ENCODE results near the gene TIMP1. TPM values are rescaled to one million over a fixed set of nuclear protein-coding genes. Genes with fewer than 3 reads are reported as not detected.
A peak's percentile ranks its signal among the peaks of the same experiment; 100 is the strongest.

The TIMP1 gene
- polyA plus RNA-seq, 4 donors: 19.5 to 196 (median 61.8) TPM

GRCh38 chrX:47613082-47613481 is 30.8 kb downstream of the TIMP1 start:
- no peak for FAIRE-seq
- 85 to 89% (median 88%) methylated on average over 6 to 8 of the region's 8 CpGs for WGBS, 3 donors

DNA sequence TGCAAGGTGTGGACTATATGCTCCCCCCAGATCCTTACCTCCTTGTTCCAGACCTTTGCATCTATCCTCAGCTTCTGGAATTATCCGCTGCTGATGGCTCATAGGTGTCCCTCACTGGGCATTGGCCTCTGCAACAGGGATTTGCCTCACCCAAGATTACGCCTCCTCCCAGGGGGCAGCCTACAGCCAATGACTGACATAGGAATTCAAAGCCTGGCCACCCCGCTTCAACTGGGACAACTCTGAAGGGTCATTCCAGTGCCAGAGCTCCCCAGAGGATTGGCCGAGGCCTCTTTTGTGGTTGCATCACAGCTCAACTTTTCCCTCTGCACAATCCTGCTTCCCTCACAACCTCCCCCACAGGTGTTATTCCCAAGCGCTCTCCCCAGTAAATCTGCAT is 32.4 kb downstream of the TIMP1 start:
- Histone ChIP-seq H3K4me3 (ENCODE audit: low read depth in 1 of 3, low read length in 3 of 3) (no peak overlapping the region), H3K36me3 (ENCODE audit: control insufficient read depth in 3 of 3, insufficient read depth in 2 of 3, low read depth in 1 of 3, low read length in 3 of 3) (no peaks in the 10 kb centered on the region), H3K4me1 (ENCODE audit: control insufficient read depth in 3 of 3, insufficient read depth in 2 of 3, low read depth in 1 of 3, low read length in 2 of 3) (no peaks in the 10 kb centered on the region), H3K27me3 (ENCODE audit: control insufficient read depth in 3 of 3, insufficient read depth in 3 of 3, low read length in 3 of 3) (peaks cover 0 to 8% (median 0%) of the 10 kb centered on the region in 3 donors), H3K9me3 (ENCODE audit: control insufficient read depth in 2 of 2, insufficient read depth in 1 of 2, low read depth in 1 of 2, low read length in 1 of 2) (no peaks in the 10 kb centered on the region), H3K27ac (ENCODE audit: low read depth in 1 of 3, low read length in 2 of 3) (no peak overlapping the region)
- WGBS, 3 donors: 69 to 85% (median 81%) methylated on average over 5 of the region's 5 CpGs
- DNase-seq: no peak
- no peak for FAIRE-seq

More at GRCh38 chrX:47613082-47613481, 30.8 kb downstream of the TIMP1 start:
- Histone ChIP-seq H3K27me3 (ENCODE audit: control insufficient read depth in 3 of 3, insufficient read depth in 3 of 3, low read length in 3 of 3) (peaks cover 0 to 3% (median 0%) of the 10 kb centered on the region in 3 donors), H3K27ac (ENCODE audit: low read depth in 1 of 3, low read length in 2 of 3) (no peak overlapping the region), H3K4me3 (ENCODE audit: low read depth in 1 of 3, low read length in 3 of 3) (no peak overlapping the region), H3K9me3 (ENCODE audit: control insufficient read depth in 2 of 2, insufficient read depth in 1 of 2, low read depth in 1 of 2, low read length in 1 of 2) (no peaks in the 10 kb centered on the region), H3K4me1 (ENCODE audit: control insufficient read depth in 3 of 3, insufficient read depth in 2 of 3, low read depth in 1 of 3, low read length in 2 of 3) (no peaks in the 10 kb centered on the region), H3K36me3 (ENCODE audit: control insufficient read depth in 3 of 3, insufficient read depth in 2 of 3, low read depth in 1 of 3, low read length in 3 of 3) (no peaks in the 10 kb centered on the region)
- DNase-seq: no peak

DNA sequence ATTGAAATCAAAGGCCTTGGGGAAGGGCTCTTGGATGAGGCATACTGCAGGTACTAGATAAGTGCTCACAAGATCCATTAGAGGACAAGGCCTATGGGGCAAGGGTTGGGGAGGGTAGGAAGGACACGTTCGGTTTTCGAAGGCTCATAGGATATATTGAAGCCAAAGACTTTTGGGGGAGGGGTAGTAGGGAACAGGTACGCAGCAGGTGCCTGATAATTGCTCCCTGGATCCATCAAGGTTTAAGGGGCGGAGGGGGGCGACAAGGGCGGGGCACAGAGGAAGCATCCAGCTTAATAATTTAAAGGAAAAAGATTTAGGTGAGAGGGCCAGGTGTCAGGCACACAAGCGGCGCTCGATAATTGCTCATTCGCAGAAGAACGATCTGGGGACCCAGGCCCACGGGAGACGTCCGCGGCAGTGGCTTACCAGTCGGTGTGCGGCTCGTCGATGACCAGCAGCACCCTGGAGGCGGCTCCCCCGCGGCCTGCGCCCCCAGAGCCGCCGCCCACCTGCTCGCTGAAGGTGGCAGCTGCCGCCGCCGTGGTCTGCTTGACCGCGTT is 36.8 kb downstream of the TIMP1 start:
- Histone ChIP-seq H3K27me3 (ENCODE audit: control insufficient read depth in 3 of 3, insufficient read depth in 3 of 3, low read length in 3 of 3) (peaks cover 0 to 18% (median 0%) of the 10 kb centered on the region in 3 donors), H3K9me3 (ENCODE audit: control insufficient read depth in 2 of 2, insufficient read depth in 1 of 2, low read depth in 1 of 2, low read length in 1 of 2) (no peaks in the 10 kb centered on the region), H3K36me3 (ENCODE audit: control insufficient read depth in 3 of 3, insufficient read depth in 2 of 3, low read depth in 1 of 3, low read length in 3 of 3) (no peaks in the 10 kb centered on the region), H3K4me1 (ENCODE audit: control insufficient read depth in 3 of 3, insufficient read depth in 2 of 3, low read depth in 1 of 3, low read length in 2 of 3) (no peaks in the 10 kb centered on the region), H3K27ac (ENCODE audit: low read depth in 1 of 3, low read length in 2 of 3) (no peak overlapping the region), H3K4me3 (ENCODE audit: low read depth in 1 of 3, low read length in 3 of 3) (no peak overlapping the region)
- DNase-seq: no peak
- FAIRE-seq: no peak
- 31 to 60% (median 48%) methylated on average over 22 to 32 of the region's 32 CpGs for WGBS, 3 donors

DNA sequence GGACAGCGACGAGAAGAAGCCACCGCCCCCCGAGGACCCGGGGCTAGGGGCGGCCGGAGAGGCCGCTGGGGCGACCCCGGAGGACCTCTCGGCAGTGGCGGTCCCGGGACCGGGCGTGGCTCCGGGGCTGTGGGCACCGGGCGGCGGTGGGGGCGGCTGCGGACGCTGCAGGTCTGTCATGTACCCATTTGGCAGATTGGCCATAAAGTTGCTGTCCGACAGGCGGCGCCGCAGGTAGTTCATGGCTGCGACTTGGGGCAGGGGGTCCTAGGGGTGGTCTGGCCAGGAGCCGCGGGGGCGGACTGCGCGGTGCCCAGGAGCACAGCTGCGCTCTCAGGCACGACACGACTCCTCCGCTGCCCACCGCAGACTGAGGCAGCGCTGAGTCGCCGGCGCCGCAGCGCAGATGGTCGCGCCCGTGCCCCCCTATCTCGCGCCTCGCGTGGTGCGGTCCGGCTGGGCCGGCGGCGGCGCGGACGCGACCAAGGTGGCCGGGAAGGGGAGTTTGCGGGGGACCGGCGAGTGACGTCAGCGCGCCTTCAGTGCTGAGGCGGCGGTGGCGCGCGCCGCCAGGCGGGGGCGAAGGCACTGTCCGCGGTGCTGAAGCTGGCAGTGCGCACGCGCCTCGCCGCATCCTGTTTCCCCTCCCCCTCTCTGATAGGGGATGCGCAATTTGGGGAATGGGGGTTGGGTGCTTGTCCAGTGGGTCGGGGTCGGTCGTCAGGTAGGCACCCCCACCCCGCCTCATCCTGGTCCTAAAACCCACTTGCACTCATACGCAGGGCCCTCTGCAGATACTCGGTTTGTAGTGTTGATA is 37.5 kb downstream of the TIMP1 start, which contains the start of gene SYN1:
TSS of gene SYN1 (minus strand) at position 372 of the 817 bp plus-strand sequence. CDS start at position 243, 129 bp downstream.
- Histone ChIP-seq H3K9me3 (ENCODE audit: control insufficient read depth in 2 of 2, insufficient read depth in 1 of 2, low read depth in 1 of 2, low read length in 1 of 2) (no peaks in the 10 kb centered on the region), H3K4me1 (ENCODE audit: control insufficient read depth in 3 of 3, insufficient read depth in 2 of 3, low read depth in 1 of 3, low read length in 2 of 3) (no peaks in the 10 kb centered on the region), H3K27ac (ENCODE audit: low read depth in 1 of 3, low read length in 2 of 3) (no peak within 1 kb of the TSS), H3K27me3 (ENCODE audit: control insufficient read depth in 3 of 3, insufficient read depth in 3 of 3, low read length in 3 of 3) (peaks cover 0 to 19% (median 0%) of the 10 kb centered on the region in 3 donors), H3K4me3 (ENCODE audit: low read depth in 1 of 3, low read length in 3 of 3) (peak within 1 kb of the TSS in 2 of 3 donors; percentile 13 to 21), H3K36me3 (ENCODE audit: control insufficient read depth in 3 of 3, insufficient read depth in 2 of 3, low read depth in 1 of 3, low read length in 3 of 3) (no peaks in the 10 kb centered on the region)
- WGBS, 3 donors: 1 to 51% (median 16%) methylated on average over 30 to 87 of the region's 88 CpGs
- DNase-seq (peak; percentile 43 to 84), FAIRE-seq (no peak)

GRCh38 chrX:47620303-47620685 is 38.1 kb downstream of the TIMP1 start:
- DNase-seq (no peak), FAIRE-seq (no peak)
- Histone ChIP-seq H3K9me3 (ENCODE audit: control insufficient read depth in 2 of 2, insufficient read depth in 1 of 2, low read depth in 1 of 2, low read length in 1 of 2) (no peaks in the 10 kb centered on the region), H3K4me3 (ENCODE audit: low read depth in 1 of 3, low read length in 3 of 3) (no peak overlapping the region), H3K27ac (ENCODE audit: low read depth in 1 of 3, low read length in 2 of 3) (no peak overlapping the region), H3K36me3 (ENCODE audit: control insufficient read depth in 3 of 3, insufficient read depth in 2 of 3, low read depth in 1 of 3, low read length in 3 of 3) (no peaks in the 10 kb centered on the region), H3K27me3 (ENCODE audit: control insufficient read depth in 3 of 3, insufficient read depth in 3 of 3, low read length in 3 of 3) (peaks cover 0 to 19% (median 0%) of the 10 kb centered on the region in 3 donors), H3K4me1 (ENCODE audit: control insufficient read depth in 3 of 3, insufficient read depth in 2 of 3, low read depth in 1 of 3, low read length in 2 of 3) (no peaks in the 10 kb centered on the region)
- 54 to 70% (median 59%) methylated on average over 9 of the region's 9 CpGs for WGBS, 3 donors

DNA sequence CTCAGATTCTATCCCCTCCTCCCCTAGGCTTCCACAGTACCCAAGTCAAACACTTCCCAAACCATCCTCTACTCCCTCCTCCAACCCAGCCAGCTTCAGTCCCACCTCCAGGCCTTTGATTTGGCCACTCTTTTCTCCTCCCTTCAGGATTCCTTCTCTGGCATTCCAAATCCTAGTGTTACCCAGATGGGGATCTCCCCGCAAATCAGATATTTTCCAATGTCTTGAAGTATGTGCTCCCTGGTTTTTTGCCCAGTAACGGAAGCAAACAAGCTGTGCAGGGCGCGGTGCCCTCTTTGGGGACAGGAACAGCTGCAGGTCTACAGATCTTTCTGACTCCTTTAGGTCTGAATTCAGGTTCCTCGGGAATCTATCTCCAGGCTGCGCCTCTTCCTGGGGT is 39.6 kb downstream of the TIMP1 start:
- WGBS, 3 donors: 81 to 87% (median 84%) methylated on average over 6 of the region's 6 CpGs
- peaks cover 0 to 19% (median 0%) of the 10 kb centered on the region in 3 donors for H3K27me3 ChIP-seq (ENCODE audit: control insufficient read depth in 3 of 3, insufficient read depth in 3 of 3, low read length in 3 of 3)
- H3K9me3 ChIP-seq (ENCODE audit: control insufficient read depth in 2 of 2, insufficient read depth in 1 of 2, low read depth in 1 of 2, low read length in 1 of 2): no peaks in the 10 kb centered on the region
- FAIRE-seq (no peak), DNase-seq (no peak)
- no peak overlapping the region for H3K27ac ChIP-seq (ENCODE audit: low read depth in 1 of 3, low read length in 2 of 3)
- H3K4me3 ChIP-seq (ENCODE audit: low read depth in 1 of 3, low read length in 3 of 3): no peak overlapping the region
- no peaks in the 10 kb centered on the region for H3K36me3 ChIP-seq (ENCODE audit: control insufficient read depth in 3 of 3, insufficient read depth in 2 of 3, low read depth in 1 of 3, low read length in 3 of 3)
- no peaks in the 10 kb centered on the region for H3K4me1 ChIP-seq (ENCODE audit: control insufficient read depth in 3 of 3, insufficient read depth in 2 of 3, low read depth in 1 of 3, low read length in 2 of 3)

DNA sequence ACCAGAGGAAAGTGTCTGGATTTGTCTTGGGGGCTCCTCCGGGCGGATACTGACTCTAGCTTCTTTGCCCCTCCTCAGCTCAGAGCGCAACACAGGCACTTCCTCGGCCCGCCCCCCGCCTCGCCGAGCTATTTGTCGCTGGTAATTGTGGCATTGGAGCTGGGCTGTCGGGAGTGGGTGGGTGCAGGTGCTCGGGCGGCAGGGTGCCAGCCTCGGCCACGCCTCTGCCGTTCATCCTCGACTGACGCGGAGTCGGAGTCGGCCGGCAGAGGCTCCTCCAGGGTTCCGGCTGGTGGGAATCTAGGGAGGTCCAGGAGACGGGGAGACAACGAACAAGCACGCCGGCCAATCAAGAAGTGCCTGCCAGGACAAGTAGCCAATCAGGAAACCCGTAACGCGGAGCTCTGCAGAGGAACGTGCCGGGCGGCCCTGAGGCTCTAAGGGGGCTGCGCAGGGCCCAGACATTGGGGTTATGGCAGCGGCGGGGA is 41.3 kb downstream of the TIMP1 start:
- WGBS, 3 donors: 1 to 44% (median 4%) methylated on average over 24 to 35 of the region's 35 CpGs

GRCh38 chrX:47625365-47625764 is 43.1 kb downstream of the TIMP1 start:
- WGBS, 3 donors: 79 to 91% (median 81%) methylated on average over 2 of the region's 2 CpGs
- FAIRE-seq (no peak), DNase-seq (no peak)
- no peak overlapping the region for H3K4me3 ChIP-seq (ENCODE audit: low read depth in 1 of 3, low read length in 3 of 3)
- H3K9me3 ChIP-seq (ENCODE audit: control insufficient read depth in 2 of 2, insufficient read depth in 1 of 2, low read depth in 1 of 2, low read length in 1 of 2): no peaks in the 10 kb centered on the region
- H3K27me3 ChIP-seq (ENCODE audit: control insufficient read depth in 3 of 3, insufficient read depth in 3 of 3, low read length in 3 of 3): peaks cover 0 to 12% (median 0%) of the 10 kb centered on the region in 3 donors
- no peak overlapping the region for H3K27ac ChIP-seq (ENCODE audit: low read depth in 1 of 3, low read length in 2 of 3)
- no peaks in the 10 kb centered on the region for H3K36me3 ChIP-seq (ENCODE audit: control insufficient read depth in 3 of 3, insufficient read depth in 2 of 3, low read depth in 1 of 3, low read length in 3 of 3)
- no peaks in the 10 kb centered on the region for H3K4me1 ChIP-seq (ENCODE audit: control insufficient read depth in 3 of 3, insufficient read depth in 2 of 3, low read depth in 1 of 3, low read length in 2 of 3)

More for the DNA sequence above, 41.3 kb downstream of the TIMP1 start:
- peak; percentile 11 to 59 for DNase-seq
- Histone ChIP-seq H3K4me3 (ENCODE audit: low read depth in 1 of 3, low read length in 3 of 3) (peak overlapping the region in 2 of 3 donors; percentile 9 to 23), H3K9me3 (ENCODE audit: control insufficient read depth in 2 of 2, insufficient read depth in 1 of 2, low read depth in 1 of 2, low read length in 1 of 2) (no peaks in the 10 kb centered on the region), H3K4me1 (ENCODE audit: control insufficient read depth in 3 of 3, insufficient read depth in 2 of 3, low read depth in 1 of 3, low read length in 2 of 3) (no peaks in the 10 kb centered on the region), H3K36me3 (ENCODE audit: control insufficient read depth in 3 of 3, insufficient read depth in 2 of 3, low read depth in 1 of 3, low read length in 3 of 3) (no peaks in the 10 kb centered on the region), H3K27me3 (ENCODE audit: control insufficient read depth in 3 of 3, insufficient read depth in 3 of 3, low read length in 3 of 3) (peaks cover 0 to 17% (median 0%) of the 10 kb centered on the region in 3 donors), H3K27ac (ENCODE audit: low read depth in 1 of 3, low read length in 2 of 3) (no peak overlapping the region)
- FAIRE-seq: no peak

All from small intestine (tissue), 7 donors.